ENCODE results near the gene ASIC1.

DNA sequence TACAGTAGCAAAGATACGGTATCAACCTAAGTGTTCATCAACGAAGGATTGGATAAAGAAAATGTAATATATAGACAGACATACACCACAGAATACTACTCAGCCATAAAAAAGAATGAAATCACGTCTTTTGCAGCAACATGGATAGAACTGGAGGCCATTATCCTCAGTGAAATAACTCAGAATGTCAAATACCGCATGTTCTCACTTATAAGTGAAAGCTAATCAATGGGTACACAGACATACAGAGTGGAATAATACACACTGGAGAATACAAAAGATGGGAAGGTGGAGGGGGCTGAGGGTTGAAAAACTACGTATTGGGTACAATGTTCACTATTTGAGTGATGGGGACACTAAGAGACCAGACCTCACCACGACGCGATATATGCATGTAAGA is 33.2 kb upstream of the ASIC1 start:
- TF ChIP-seq HMGXB4 (CRISPR knock-in tag; IDR thresholded peaks at IDR 0.05; ENCODE audit: borderline replicate concordance in 1 of 2, low read depth in 1 of 2) (no peak), EP300 (IDR thresholded peaks at IDR 0.05; ENCODE audit: low read depth in 2 of 2, low read length in 2 of 2) (no peak), EP300 (CRISPR knock-in tag; IDR thresholded peaks at IDR 0.05; ENCODE audit: borderline replicate concordance) (no peak), MTF2 (CRISPR knock-in tag; IDR thresholded peaks at IDR 0.05; ENCODE audit: borderline replicate concordance) (no peak), CEBPB (IDR thresholded peaks at IDR 0.05; ENCODE audit: borderline replicate concordance, low read depth, low read length) (no peak)

Measured in HepG2 (cell line).